CD4-positive, alpha-beta T cell treated with Interleukin-12 subunit alpha and Interleukin-12 subunit beta, for 1 hour (primary cell): Measurements from ENCODE around the gene TVP23A.
"Not testable (repeated sequence)": the region's sequence is repeated elsewhere in the genome, so short reads cannot be mapped to it uniquely, and the experiment has no call there.

Source experiments
- DNase-seq: peaks from one replicate; pipeline ENCODE4 v3.0.0-alpha.2; 2020

The TVP23A gene

DNA sequence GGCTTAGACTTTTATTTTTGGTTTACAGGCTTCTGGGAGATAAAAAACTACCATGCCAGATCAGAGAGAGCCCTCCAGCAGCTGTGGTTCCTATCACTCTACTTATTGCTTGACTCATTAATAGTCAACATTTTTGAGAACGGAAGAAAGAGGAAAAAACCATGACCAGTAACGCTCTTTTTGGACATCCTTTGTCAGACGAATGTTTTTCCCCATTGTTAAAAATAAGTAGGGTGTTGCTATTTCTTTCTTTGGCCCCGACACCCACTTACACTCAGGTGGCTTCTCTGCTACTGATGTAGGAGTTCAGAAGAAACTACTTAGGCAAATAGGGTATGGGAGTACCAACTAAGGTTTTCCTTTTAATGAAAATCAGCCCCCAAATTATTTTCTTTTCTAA lies 27.5 kb downstream of the TVP23A start:
- DNase-seq, result no peak

DNA sequence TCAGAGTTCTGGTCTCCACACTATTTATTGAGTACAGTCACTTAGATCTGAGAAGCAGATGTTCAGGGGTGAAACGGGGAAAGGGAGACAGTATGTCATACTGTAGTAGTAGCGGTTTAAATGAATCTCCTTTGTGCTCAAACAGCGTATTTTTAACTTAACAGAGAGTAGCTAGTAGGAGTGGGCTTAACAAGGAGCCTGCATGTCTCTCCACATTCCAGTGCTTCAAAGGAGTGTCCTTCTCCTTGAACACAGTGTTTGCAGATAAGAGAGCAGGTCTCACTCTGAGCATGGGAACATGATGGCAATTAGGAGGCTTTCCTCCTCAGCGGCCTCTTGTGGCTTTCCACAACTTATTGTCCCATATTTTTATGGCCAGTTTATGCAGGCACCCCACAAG lies 30.0 kb downstream of the TVP23A start:
- DNase-seq, result not testable (repeated sequence)

DNA sequence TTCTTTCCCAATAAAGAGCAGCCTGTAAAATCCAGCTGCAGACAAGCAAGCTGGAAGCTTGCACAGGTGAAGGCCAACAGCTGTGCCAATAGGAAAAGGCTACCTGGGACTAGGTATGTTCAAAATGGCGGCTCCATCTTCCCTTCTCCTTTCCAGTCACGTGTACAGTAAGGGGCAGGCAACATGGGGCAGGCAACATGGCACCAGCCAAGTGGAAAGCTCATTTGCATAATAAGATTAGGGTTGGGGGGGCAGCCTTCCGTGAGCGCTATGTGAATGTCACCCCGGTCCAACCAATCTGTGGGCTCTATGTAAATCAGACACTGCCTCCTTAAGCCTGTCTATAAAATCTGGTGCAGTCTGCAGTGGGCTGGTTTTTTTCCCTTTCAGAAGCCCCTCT lies 31.3 kb downstream of the TVP23A start:
- DNase-seq, result no peak

DNA sequence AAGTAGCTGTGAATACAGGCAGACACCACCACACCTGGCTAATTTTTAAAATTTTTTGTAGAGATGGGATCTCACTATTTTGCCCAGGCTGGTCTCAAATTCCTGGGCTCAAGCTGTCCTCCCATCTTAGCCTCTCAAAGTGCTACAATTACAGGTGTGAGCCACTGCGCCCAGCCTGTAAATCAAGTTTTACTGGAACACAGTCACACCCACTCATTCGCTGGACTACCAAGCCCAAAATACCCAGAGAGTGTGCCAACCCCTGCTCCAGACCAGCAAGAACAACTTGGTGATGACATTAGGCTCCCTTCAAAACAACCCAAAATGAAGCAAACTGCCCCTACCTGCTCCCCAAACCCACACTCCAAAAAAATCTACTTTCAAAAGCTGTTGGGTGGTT lies 36.0 kb downstream of the TVP23A start:
- DNase-seq, result no peak

DNA sequence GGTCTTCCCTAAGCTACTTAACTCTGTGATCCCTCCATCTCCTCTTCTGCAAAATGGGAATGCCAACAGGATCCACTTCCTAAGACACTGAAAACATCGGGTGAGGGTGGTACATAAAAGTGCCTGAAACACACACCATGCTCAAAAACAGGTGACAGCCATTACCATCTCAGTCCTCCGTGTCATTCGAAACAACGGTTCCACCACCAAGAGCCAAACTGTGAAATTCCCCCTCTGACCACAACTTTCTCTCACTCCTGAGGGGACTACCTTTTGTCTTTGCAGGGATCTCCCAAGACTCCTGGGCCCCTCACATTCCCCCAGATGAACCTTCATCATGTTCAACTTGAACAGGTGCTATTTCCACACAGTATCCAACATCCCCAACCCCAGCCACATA lies 38.0 kb downstream of the TVP23A start:
- no peak for DNase-seq

DNA sequence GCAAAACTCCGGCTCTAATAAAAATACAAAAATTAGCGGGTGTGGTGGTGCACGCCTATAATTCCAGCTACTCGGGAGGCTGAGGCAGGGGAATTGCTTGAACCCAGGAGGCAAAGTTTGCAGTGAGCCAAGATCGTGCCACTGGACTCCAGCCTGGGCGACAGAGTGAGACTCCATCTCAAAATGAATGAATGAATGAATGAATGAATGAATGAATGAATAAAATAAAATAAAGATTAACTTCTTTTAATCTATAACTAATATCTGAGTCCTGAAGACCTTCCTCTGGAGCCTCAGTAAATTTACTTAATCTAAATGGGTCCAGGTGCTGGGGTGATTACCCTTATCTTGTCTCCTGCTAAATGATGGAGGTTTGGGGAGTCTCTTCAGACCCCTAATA lies 38.7 kb downstream of the TVP23A start:
- DNase-seq, result not testable (repeated sequence)

DNA sequence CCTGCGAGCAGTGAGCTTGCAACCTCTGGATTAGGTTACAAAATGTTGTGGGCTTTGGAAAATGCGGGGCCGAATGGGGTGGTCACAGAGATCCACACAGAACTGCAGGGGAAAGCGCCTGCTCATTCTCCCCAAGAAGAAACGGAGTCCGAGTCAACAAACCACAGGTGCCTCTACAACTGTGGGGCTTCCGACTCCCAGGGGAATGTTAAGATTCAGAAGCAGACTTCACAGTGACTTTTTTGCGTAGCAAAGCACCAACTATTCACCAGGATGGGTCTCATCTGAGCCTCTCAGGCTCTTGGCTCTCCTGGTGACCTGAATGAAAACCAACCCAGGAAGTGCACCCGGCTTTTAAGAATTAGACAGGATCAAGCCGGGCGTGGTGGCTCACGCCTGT lies 41.2 kb downstream of the TVP23A start:
- DNase-seq, result no peak

DNA sequence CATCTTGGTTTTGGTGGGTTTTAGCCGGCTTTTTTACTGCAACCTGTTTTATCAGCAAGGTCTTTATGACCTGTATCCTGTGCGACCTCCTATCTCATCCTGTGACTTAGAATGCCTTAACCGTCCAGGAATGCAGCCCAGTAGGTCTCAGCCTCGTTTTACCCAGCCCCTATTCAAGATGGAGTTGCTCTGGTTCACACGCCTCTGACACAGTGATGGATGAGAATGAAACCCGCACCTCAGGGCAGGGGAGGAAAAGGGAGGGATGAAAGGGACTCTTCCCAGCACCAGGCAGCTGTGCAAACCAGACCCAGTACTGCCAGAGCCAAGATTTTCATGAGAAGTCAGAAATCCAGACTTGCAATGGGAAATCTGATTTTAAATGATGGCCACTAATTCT lies 41.7 kb downstream of the TVP23A start:
- DNase-seq, result not testable (repeated sequence)

DNA sequence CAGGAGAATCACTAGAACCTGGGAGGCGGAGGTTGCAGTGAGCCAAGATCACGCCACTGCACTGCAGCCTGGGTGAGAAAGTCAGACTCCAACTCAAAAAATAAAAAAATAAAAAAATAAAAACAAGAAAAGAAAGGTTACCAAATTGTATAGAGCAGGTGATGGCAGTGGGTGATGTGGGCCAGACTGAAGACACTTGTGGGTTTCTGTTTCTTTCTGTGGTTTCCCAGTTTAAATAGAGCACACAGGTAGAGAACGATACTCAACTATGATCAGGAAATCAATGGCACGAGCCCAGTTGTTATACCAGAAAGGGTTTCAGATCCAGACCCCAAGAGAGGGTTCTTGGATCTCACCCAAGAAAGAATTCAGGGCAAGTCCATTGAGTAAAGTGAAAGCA lies 42.3 kb downstream of the TVP23A start:
- DNase-seq, result peak; percentile 14

DNA sequence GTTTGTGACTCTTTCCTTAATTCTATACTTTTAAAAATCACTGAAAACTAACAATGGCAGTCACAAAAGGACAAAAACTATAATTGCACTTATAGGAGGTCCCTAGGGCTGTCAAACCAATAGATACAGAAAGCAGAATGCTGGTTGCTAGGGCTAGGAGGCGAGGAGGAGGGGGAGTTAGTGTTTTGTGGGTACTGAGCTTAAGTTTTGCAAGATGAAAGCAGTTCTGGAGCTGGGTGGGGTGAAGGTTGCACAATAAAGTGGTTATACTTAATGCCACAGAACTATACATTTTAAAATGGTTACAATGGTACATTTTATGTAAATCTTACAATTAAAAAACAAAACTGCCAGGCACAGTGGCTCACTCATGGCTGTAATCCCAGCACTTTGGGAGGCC lies 47.7 kb downstream of the TVP23A start:
- DNase-seq, result peak; percentile 18

DNA sequence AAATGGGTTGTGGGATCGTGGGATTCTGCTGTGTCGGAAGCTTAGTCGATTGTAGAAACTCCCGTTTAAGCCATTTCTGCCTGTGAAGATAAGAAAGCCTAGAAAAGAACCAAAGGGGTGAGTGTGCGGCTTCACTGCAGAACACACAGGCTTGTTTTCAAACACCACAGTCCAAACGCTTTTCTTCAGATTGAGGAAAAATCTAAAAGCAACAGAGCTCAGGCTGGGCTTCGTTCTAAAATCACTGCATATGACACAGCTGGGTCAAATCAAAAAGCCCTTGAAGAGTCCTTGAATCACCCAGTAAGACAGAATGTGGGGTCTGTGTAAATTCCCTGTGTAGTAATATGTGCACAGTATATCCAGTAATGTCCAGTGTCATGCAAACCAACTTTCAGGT lies 49.2 kb downstream of the TVP23A start:
- DNase-seq, result no peak

DNA sequence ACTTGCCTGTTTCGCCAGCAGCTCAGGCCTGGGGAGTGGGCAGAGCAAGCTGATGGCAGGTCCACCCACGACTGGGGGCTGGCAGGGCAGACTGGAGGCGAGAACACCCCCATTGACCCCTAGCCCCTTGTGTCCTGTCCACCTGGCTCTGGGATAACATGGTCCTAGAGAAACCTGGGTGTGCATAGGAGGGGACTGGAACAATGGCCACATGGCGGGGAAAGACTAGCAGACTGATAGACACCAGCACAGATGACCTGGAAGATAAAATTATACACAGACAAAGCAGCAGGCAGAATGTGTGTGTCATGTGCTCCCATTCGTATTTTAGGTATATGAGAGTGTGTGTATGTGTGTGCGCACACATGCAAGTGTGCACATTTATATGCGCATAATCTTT lies 51.5 kb downstream of the TVP23A start:
- DNase-seq, result no peak

DNA sequence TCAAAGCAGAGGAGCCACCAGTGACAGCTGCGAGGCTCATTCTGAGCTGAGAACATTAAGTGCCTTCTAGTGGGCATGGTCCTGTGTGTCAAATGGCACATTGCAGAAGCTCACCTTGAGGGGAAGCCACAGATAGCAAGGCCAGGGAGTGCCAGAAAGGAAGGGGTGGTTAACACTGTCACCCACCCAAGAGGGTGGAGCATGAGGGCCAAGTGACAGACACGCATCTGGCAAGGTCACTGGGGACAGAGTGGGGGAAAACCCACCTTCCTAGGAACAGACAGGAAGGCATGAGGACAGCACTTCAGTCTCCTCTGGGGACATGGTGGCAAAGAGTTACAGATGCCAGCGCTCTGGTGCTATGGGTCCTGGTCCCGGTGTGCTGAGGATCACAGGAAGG lies 52.8 kb downstream of the TVP23A start:
- peak; percentile 51 for DNase-seq

DNA sequence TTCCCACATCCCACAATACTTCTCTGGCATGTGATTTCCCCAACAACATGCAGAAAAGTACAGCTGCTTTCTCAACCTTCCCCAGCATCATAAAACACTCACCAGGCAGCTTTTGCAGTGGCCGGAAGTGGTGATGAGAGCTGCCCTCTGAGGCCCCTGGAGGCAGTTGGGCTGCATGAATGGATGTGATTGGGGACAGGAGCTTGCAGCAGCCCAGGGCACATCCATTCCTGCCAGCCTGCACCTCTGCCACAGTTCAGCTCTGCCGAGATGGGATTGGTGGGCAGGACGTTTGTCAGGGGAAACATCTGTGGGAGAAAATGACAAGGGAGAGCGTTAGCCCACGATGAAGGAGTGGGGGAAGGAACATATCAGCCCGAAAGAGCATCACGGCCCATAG lies 55.1 kb downstream of the TVP23A start:
- DNase-seq, result no peak

DNA sequence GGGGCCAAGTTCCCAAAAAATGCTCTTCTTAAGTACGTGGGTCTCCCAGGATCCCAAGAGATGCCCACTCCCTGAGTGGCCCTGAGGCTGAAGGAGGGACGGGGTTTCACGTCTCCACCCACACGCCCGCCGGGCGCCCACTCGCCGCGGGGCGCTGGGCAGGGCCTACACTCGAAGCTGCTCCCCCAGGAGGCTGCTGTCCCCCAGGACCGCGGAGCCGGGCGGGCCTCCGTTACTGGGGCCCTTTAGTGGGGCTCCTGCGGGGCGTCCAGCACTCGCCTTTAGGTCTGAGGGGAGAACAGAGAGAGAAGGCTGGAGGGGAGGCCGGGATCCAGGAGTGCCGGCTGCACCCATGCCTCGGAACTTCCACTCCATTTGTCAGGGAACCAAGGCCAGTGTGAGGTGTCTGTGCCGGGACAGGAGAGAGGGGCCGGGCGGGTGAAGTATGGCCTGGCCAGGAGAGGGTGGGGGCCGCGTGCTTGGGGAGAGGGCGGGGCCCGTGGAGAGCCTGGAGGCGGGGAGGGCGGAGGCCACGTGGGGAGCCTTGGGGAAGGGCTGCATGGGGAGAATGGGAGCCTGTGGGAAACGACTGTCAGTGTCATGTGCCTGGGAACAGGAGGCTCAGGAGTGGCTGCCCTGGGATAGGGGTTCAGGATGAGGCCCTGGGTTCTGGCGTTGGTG lies 56.1 kb downstream of the TVP23A start:
- no peak for DNase-seq

DNA sequence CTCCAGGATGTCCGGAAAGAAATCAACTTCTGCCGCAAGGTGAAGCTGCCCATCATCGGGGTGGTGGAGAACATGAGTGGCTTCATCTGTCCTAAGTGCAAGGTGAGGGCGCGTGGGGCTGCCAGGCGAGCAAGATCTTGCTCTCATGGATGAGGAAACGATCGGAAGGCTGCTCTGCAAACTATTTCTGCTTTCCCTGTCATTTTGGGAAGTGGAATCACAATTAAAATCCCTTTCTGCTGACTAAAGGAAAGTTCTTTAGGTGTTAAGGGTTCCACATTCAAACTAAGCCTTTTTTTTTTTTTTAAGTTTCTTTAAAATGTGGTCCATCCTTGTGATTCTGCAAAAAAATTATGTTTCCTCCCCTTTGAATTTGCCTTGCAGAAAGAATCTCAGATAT lies 57.2 kb downstream of the TVP23A start:
- no peak for DNase-seq

DNA sequence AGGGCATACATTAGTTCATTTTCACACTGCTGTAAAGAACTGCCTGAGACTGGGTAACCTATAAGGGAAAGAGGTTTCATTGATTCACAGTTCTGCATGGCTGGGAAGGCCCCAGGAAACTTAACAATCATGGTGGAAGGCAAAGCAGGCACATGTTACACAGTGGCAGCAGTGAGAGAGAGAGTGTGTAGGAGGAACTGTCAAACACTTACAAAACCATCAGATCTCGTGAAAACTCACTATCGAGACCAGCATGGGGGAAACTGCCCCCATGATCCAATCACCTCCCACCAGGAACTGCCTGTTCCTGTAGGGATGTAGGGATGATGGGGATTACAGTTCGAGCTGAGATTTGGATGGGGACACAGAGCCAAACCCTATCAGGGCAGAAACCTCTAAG lies 57.7 kb downstream of the TVP23A start:
- no peak for DNase-seq

DNA sequence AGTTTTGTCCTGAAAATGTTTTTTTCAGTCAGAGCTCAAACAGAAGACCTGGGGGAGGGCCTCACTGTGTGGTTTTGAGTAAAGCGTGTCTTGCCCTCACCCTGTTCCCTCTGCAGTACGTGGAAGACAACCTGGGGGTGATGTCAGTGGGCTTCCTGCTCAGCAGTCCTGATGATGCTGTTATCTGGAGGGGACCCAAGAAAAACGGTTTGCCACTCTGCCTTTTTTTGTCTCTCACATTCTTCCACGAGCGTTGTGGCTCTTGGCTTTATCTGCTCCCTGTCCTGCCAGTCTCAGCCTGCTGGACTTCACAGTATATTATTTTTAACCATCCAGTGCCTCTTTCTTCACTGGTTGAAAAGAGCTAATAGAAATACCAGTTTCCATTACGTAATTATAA lies 62.0 kb downstream of the TVP23A start:
- no peak for DNase-seq

DNA sequence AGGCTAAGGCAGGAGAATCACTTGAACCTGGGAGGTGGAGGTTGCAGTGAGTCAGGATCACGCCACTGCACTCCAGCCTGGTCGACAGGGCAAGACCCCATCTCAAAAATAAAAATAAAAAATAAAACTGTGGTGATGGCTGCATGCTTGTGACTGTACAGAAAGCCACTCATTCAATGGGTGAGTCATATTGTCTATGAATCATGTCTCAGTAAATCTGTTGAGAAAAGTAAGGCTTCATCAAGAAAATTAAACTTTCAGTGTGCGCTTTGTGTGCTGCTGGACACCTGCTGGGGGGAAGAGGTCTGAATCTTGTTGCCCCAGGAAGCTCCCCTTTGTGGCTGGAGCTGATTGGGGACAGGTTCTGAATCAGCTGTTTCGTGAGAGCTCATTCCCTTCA lies 63.7 kb downstream of the TVP23A start:
- DNase-seq, result no peak

DNA sequence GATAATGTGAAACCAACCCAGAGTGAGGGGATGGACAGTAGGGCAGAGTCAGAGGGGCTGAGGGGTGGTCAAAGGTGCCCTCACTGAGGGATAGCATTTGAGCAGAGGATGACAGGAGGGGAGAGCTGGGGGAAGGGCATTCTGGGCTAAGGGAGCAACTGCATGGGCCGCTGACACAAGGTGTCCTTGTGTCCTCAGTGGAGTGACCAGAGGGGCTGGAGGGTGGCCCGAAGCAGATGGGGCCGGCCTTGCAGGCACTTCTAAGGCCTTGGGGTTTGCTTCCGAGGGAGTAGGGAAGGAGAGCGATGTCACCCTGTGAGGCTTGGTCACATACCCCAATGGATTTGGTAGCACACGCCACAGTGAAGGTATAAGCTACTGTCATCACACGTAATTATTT lies 64.9 kb downstream of the TVP23A start:
- DNase-seq, result no peak

DNA sequence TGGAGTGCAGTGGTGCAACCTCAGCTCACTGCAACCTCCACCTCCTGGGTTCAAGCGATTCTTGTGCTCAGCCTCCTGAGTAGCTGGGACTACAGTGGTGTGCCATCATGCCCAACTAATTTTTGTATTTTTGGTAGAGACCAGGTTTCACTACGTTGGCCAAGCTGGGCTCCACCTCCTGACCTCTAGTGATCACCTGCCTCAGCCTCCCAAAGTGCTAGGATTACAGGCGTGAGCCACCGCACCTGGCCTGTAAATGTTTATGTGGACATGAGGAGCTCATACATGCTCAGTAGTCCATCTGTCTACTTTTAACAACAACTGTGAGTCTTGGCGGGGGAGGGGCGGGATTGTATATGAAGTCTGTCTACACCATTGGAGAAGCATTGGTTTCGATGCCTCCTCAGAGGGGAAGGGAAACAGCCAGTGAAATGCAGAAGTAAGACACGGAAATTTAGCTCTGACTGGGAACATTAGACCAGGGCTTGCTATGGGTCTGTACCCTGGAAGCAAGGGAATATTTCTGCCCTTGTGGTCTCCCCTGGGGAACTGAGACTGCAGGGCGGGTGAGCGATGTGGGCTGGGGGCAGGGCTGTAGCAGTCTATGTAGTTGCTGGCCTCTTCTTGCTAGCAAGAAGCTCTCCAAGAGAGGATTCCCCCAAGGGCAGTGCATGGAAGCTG lies 65.6 kb downstream of the TVP23A start:
- peak; percentile 16 for DNase-seq

DNA sequence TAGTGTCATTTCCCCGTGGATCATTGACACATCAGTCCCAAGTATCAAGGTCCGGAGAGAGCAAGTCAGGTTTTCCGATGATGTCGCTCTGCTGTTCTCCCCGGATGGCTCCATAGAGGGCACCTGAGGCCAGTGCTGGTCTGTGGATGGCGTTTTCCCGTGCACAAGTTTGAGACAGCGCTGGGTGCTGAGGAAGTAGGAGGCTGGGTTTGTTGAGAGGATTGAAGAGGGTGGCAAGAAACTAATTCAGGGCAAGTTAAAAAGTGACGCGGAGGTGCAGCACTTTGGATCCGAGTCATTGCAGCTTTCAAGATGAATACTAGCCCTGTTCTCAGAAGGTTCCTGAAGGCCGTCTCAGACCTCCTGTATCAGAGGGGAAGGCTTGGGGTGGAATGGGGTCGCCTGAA lies 67.3 kb downstream of the TVP23A start:
- DNase-seq, result no peak

DNA sequence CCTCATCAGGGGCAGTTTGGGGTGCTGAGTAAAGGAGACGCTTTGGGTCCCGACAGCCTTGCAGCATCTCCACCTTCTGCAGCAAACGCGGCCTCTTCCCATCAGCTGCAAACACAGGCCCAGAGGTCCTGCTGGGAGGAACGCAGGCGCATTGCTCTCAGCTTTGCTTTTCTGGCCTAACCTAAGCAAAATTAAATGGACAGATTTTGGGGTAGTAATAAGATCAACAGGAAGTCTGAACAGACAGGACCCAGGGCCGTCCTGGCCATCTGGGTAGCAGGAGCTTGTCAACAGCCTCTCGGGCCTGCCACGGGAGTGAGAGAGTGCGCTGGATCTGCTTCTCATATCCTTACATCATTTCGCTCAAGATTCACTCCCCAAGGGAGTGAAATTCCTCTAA lies 67.8 kb downstream of the TVP23A start:
- no peak for DNase-seq

DNA sequence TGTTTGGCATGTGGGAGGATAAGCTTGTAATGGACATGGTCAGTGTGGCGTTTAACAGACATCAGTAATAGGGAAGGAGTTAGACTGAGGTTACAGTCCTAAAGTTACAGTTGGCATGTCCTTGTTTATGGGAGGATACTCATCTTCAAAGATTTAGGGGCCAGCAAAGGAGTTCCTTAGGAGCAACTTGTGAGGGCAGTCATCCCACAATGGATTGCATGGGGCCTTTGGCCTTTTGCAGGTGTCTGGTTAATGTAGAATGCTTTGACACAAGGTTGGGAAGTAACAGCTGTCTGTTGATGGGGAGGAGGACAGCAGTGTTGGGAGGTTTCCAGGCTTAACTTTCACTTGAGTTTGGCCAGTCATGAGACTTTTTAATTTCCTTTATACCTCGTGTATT lies 72.8 kb downstream of the TVP23A start:
- DNase-seq, result no peak

DNA sequence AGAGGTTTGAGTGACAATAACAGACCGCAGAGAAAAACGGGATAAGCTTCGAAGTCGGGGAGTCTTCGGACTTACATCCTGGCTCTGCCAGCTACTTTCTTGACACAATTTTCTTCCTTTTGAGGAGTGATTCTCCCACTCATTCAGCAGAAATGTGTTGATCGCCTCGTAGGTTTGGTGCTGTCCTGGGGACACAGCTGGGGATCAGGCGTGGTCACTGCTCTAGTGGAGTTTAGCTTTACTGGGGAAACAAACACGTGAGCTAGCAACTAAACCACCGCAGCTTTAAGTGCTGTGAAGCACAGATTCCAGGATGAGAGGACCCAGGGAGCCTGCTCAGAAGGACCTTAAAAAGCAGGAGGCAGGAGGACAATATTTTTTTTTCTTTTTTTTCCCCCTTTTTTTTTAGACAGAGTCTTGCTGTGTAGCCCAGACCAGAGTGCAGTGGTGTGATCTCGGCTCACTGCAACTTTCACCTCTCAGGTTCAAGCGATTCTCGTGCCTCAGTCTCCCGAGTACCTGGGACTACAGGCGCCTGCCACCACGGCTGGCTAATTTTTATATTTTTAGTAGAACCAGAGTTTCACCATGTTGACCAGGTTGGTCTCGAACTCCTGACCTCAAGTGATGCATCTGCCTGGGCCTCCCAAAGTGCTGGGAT lies 74.1 kb downstream of the TVP23A start:
- no peak for DNase-seq
